ENCODE data around the gene SOX12. TPM values are rescaled to one million over a fixed set of nuclear protein-coding genes. Genes with fewer than 3 reads are reported as not detected.

Gene SOX12
- total RNA-seq, 2 experiments from 2014 or later, result 12.8 to 13.0 TPM

- no peaks in the 10 kb centered on the region for H3K27me3 Mint-ChIP-seq
- intact Hi-C loops (cut with micrococcal nuclease), result no loop called here
- ATAC-seq, result peak; percentile 57
- H3K9me3 Mint-ChIP-seq, result peaks cover 7% of the 10 kb centered on the region
- TF ChIP-seq CTCF (IDR thresholded peaks at IDR 0.05), result no peak
- ChIA-PET CTCF (interaction anchor here (1.0 to 3.6 kb wide), 6 partner anchors 14 to 299 kb away, joined by 3 to 24 read pairs (median 4); no protein-coding TSS in a partner anchor), POLR2A (interaction anchor here (0.7 to 1.6 kb wide), 2 partner anchors 23 to 117 kb away, joined by 4 read pairs; no protein-coding TSS in a partner anchor)
- peaks cover 16% of the 10 kb centered on the region for H3K4me1 Mint-ChIP-seq (ENCODE audit: low read depth)
- H3K4me3 Mint-ChIP-seq, result peak within 1 kb of the TSS; percentile 79
- peaks cover 9% of the 10 kb centered on the region for H3K36me3 Mint-ChIP-seq (ENCODE audit: low read depth)
- peak within 1 kb of the TSS; percentile 47 for H3K27ac Mint-ChIP-seq
- DNase-seq, result peak; percentile 41
Observed at GRCh38 chr20:346640-347316, 21.4 kb downstream of the SOX12 start, which contains the start of gene NRSN2. NRSN2 (plus strand) TSS chr20:347111; CDS start chr20:349644, 2,533 bp downstream.

GRCh38 chr20:347317-347639 lies 21.9 kb downstream of the SOX12 start:
- Mint-ChIP-seq H3K9me3 (peaks cover 2% of the 10 kb centered on the region), H3K36me3 (ENCODE audit: low read depth) (peaks cover 5% of the 10 kb centered on the region), H3K27ac (no peak overlapping the region), H3K27me3 (no peaks in the 10 kb centered on the region), H3K4me3 (peak overlapping the region; percentile 79), H3K4me1 (ENCODE audit: low read depth) (peaks cover 12% of the 10 kb centered on the region)
- POLR2A ChIA-PET, result no interaction called here
- CTCF ChIA-PET, result interaction anchor here (1.2 to 3.6 kb wide), 2 partner anchors 16 to 298 kb away, joined by 3 to 24 read pairs; no protein-coding TSS in a partner anchor
- DNase-seq (no peak), ATAC-seq (peak; percentile 4)
- TF ChIP-seq CTCF (IDR thresholded peaks at IDR 0.05), result no peak
- intact Hi-C loops (cut with micrococcal nuclease), result no loop called here

DNA sequence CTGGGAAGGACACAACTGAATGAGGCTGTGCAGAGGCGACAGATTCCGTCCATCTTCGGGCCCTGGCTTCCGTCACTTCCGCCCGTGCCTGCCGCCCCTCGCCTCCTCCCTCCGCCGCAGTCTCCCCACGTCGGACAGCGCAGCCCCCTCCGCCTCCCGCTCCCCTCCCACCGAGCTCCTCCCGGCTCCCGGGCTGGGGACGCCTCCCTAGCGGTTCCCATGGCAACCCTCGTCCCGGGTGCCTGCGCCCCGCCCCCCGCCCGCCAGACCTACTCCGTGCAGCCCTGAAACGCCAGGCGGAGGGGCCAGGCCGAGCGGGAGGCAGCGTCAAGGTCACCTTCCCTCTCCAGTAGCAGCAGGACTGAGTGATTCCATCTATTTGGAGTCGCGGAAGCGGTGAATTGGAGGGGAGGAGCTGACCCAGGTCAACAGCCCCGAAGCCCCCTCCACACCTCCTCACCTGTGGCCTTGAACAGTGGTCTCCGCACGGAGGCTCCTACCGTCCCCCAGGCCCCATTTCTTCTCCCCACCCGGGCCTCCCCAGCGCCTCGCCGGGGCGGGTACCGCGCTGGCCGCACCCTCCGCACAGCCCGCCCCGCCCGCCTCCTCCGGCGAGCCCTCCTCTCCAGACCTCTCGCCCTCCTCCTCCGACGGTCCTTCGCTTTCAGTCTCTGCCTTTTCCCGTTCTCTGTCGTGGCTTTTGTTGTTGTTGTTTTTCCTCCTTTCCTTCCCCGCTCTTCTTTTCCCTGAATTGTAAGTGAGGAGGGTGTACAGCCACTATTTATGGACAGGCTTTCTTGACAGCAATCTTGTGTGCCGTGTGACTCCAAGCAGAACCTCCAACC lies 22.5 kb downstream of the SOX12 start:
- TF ChIP-seq CTCF (IDR thresholded peaks at IDR 0.05), result no peak
- H3K36me3 Mint-ChIP-seq (ENCODE audit: low read depth), result peaks cover 4% of the 10 kb centered on the region
- peak overlapping the region; percentile 47 for H3K27ac Mint-ChIP-seq
- CTCF ChIA-PET, result interaction anchor here (1.2 to 3.6 kb wide), 2 partner anchors 17 to 298 kb away, joined by 3 to 24 read pairs; no protein-coding TSS in a partner anchor
- peak overlapping the region; percentile 79 for H3K4me3 Mint-ChIP-seq
- POLR2A ChIA-PET, result no interaction called here
- H3K4me1 Mint-ChIP-seq (ENCODE audit: low read depth), result peaks cover 12% of the 10 kb centered on the region
- DNase-seq, result peak; percentile 76
- ATAC-seq, result peak; percentile 82
- intact Hi-C loops (cut with micrococcal nuclease), result no loop called here
- H3K27me3 Mint-ChIP-seq, result no peaks in the 10 kb centered on the region
- H3K9me3 Mint-ChIP-seq, result peaks cover 2% of the 10 kb centered on the region

- Mint-ChIP-seq H3K4me1 (ENCODE audit: low read depth) (peaks cover 12% of the 10 kb centered on the region), H3K4me3 (no peak overlapping the region), H3K27me3 (no peaks in the 10 kb centered on the region), H3K36me3 (ENCODE audit: low read depth) (peaks cover 2% of the 10 kb centered on the region), H3K9me3 (no peaks in the 10 kb centered on the region), H3K27ac (no peak overlapping the region)
- ChIA-PET POLR2A (interaction anchor here (0.6 to 0.7 kb wide), 2 partner anchors 13 to 1175 kb away, joined by 3 read pairs; no protein-coding TSS in a partner anchor), CTCF (interaction anchor here (1.0 kb wide), 1 partner anchor 11 kb away, joined by 3 read pairs; no protein-coding TSS in a partner anchor)
- no peak for DNase-seq
- intact Hi-C loops (cut with micrococcal nuclease), result no loop called here
- no peak for TF ChIP-seq CTCF (IDR thresholded peaks at IDR 0.05)
- no peak for ATAC-seq
Observed at GRCh38 chr20:348972-349841, 23.9 kb downstream of the SOX12 start.
